ENCODE results near the gene PON1. TPM values are rescaled to one million over a fixed set of nuclear protein-coding genes. Genes with fewer than 3 reads are reported as not detected.

Gene PON1
- 1 to 10 TPM in 1 of 4 donors, under 1 TPM in 1, not detected in 2; 0.52 to 1.4 TPM for total RNA-seq

- intact Hi-C loops (cut with DNase I; ENCODE audit: low total_unique reads) = no loop called here
- 22 to 45% methylated on average over 19 to 20 of the region's 20 CpGs for WGBS, 2 donors
- H3K4me3 ChIP-seq (ENCODE audit: low read depth, poor library complexity, severe bottlenecking) = no peak within 1 kb of the TSS
- no peak for DNase-seq (ENCODE audit: low spot score in 2 of 2)
- TF ChIP-seq POLR2A (IDR thresholded peaks at IDR 0.05) (no peak), CTCF (IDR thresholded peaks at IDR 0.05) (no peak)
These were observed at the start of gene PON1 for GRCh38 chr7:95324431-95324830. PON1 (minus strand) TSS chr7:95324532; CDS start chr7:95324475, 57 bp downstream.

- DNase-seq (ENCODE audit: low spot score in 2 of 2) = no peak
- TF ChIP-seq POLR2A (IDR thresholded peaks at IDR 0.05) = no peak
- no peak for TF ChIP-seq CTCF (IDR thresholded peaks at IDR 0.05)
- no peak overlapping the region for H3K4me3 ChIP-seq (ENCODE audit: low read depth, poor library complexity, severe bottlenecking)
- WGBS, 2 donors = 77 to 78% methylated on average over 4 of the region's 4 CpGs
- intact Hi-C loops (cut with DNase I; ENCODE audit: low total_unique reads) = no loop called here
These were observed 49.0 kb upstream of the PON1 start for GRCh38 chr7:95373323-95373722.

- H3K4me3 ChIP-seq (ENCODE audit: low read depth, poor library complexity, severe bottlenecking) = no peak overlapping the region
- no peak for DNase-seq (ENCODE audit: low spot score in 2 of 2)
- 68 to 74% methylated on average over 3 of the region's 3 CpGs for WGBS, 2 donors
- TF ChIP-seq POLR2A (IDR thresholded peaks at IDR 0.05) (no peak), CTCF (IDR thresholded peaks at IDR 0.05) (no peak)
- intact Hi-C loops (cut with DNase I; ENCODE audit: low total_unique reads) = no loop called here
These were observed 43.9 kb upstream of the PON1 start for GRCh38 chr7:95368235-95368634.

GRCh38 chr7:95367606-95368005, 43.3 kb upstream of the PON1 start:
- no peak overlapping the region for H3K4me3 ChIP-seq (ENCODE audit: low read depth, poor library complexity, severe bottlenecking)
- intact Hi-C loops (cut with DNase I; ENCODE audit: low total_unique reads) = no loop called here
- no peak for DNase-seq (ENCODE audit: low spot score in 2 of 2)
- WGBS, 2 donors = 44 to 71% methylated on average over 1 of the region's 1 CpG
- TF ChIP-seq CTCF (IDR thresholded peaks at IDR 0.05) (no peak), POLR2A (IDR thresholded peaks at IDR 0.05) (no peak)

GRCh38 chr7:95365151-95365550, 40.8 kb upstream of the PON1 start:
- WGBS, 2 donors = 92 to 100% methylated on average over 1 of the region's 1 CpG
- intact Hi-C loops (cut with DNase I; ENCODE audit: low total_unique reads) = no loop called here
- TF ChIP-seq CTCF (IDR thresholded peaks at IDR 0.05) (no peak), POLR2A (IDR thresholded peaks at IDR 0.05) (no peak)

GRCh38 chr7:95357623-95358022, 33.3 kb upstream of the PON1 start:
- intact Hi-C loops (cut with DNase I; ENCODE audit: low total_unique reads) = no loop called here
- no peak for DNase-seq (ENCODE audit: low spot score in 2 of 2)
- H3K4me3 ChIP-seq (ENCODE audit: low read depth, poor library complexity, severe bottlenecking) = no peak overlapping the region
- TF ChIP-seq CTCF (IDR thresholded peaks at IDR 0.05) (no peak), POLR2A (IDR thresholded peaks at IDR 0.05) (no peak)
- WGBS, 2 donors = 19 to 29% methylated on average over 3 of the region's 3 CpGs

More at GRCh38 chr7:95365151-95365550, 40.8 kb upstream of the PON1 start:
- no peak overlapping the region for H3K4me3 ChIP-seq (ENCODE audit: low read depth, poor library complexity, severe bottlenecking)
- DNase-seq (ENCODE audit: low spot score in 2 of 2) = no peak

Data from lower leg skin (tissue), 4 donors.